ENCODE results near the gene MACROD2. TPM values are rescaled to one million over a fixed set of nuclear protein-coding genes. Genes with fewer than 3 reads are reported as not detected.

The MACROD2 gene
- total and polyA plus RNA-seq, 4 donors, result 0.66 to 10.5 (median 3.3) TPM

DNA sequence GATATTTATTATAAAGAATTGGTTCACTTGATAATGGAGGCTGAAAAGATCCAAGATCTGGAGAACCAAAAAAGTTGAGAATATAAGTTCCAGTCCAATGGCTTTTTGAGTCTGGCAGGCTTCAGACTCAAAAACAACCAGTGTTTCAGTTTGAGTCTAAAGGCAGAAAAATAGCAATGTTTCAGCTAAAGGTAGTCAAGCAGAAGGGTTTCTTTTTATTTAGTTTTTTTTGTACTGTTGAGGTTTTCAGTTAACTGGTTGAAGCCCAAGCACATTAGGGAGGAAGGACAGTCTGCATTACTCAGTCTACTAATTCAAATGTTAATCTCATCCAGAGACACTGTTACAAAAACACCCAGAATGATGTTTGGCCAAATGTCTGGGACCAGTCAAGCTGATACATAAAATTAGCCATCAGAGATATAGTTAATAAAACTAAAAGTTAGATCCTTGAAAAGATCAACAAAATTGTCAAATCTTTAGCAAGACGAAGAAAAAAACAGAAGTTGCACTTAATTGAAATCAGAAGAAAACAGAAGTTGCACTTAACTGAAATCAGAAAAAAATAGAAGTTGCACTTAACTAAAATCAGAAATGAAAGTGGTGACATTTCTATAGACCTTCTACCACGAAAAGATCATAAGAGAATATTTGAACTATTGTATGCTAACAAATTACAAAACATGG is 1322.4 kb downstream of the MACROD2 start:
- WGBS, result 76% methylated on average over 2 of the region's 2 CpGs
- Histone ChIP-seq H3K9me3 (ENCODE audit: control insufficient read depth in 4 of 4, low read length in 3 of 4) (no peaks in the 10 kb centered on the region), H3K27me3 (ENCODE audit: control insufficient read depth in 4 of 4, insufficient read depth in 4 of 4, low read length in 3 of 4) (no peaks in the 10 kb centered on the region), H3K4me1 (ENCODE audit: control insufficient read depth in 4 of 4, insufficient read depth in 4 of 4, low read length in 3 of 4) (no peaks in the 10 kb centered on the region), H3K4me3 (ENCODE audit: low read depth in 1 of 3, low read length in 3 of 3) (no peak overlapping the region), H3K27ac (ENCODE audit: low read depth in 1 of 2, low read length in 2 of 2) (no peak overlapping the region), H3K9ac (ENCODE audit: low read depth in 1 of 2, low read length in 2 of 2) (no peak overlapping the region), H3K36me3 (ENCODE audit: control insufficient read depth in 4 of 4, insufficient read depth in 3 of 4, low read depth in 1 of 4, low read length in 3 of 4) (no peaks in the 10 kb centered on the region)
- TF ChIP-seq FOXA2 (IDR thresholded peaks at IDR 0.05) (no peak), YY1 (IDR thresholded peaks at IDR 0.05) (no peak), TAF1 (conservative IDR thresholded peaks at IDR 0.05) (no peak), RAD21 (IDR thresholded peaks at IDR 0.05) (no peak), EGR1 (IDR thresholded peaks at IDR 0.05; ENCODE audit: low read depth in 2 of 2) (no peak), JUND (IDR thresholded peaks at IDR 0.05) (no peak), HNF4G (IDR thresholded peaks at IDR 0.05) (no peak), SP1 (IDR thresholded peaks at IDR 0.05) (no peak), HNF4A (conservative IDR thresholded peaks at IDR 0.05) (no peak)
- TF ChIP-seq, protein P1, sequence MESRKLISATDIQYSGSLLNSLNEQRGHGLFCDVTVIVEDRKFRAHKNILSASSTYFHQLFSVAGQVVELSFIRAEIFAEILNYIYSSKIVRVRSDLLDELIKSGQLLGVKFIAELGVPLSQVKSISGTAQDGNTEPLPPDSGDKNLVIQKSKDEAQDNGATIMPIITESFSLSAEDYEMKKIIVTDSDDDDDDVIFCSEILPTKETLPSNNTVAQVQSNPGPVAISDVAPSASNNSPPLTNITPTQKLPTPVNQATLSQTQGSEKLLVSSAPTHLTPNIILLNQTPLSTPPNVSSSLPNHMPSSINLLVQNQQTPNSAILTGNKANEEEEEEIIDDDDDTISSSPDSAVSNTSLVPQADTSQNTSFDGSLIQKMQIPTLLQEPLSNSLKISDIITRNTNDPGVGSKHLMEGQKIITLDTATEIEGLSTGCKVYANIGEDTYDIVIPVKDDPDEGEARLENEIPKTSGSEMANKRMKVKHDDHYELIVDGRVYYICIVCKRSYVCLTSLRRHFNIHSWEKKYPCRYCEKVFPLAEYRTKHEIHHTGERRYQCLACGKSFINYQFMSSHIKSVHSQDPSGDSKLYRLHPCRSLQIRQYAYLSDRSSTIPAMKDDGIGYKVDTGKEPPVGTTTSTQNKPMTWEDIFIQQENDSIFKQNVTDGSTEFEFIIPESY (IDR thresholded peaks at IDR 0.05), result no peak
- TF ChIP-seq, protein P2, sequence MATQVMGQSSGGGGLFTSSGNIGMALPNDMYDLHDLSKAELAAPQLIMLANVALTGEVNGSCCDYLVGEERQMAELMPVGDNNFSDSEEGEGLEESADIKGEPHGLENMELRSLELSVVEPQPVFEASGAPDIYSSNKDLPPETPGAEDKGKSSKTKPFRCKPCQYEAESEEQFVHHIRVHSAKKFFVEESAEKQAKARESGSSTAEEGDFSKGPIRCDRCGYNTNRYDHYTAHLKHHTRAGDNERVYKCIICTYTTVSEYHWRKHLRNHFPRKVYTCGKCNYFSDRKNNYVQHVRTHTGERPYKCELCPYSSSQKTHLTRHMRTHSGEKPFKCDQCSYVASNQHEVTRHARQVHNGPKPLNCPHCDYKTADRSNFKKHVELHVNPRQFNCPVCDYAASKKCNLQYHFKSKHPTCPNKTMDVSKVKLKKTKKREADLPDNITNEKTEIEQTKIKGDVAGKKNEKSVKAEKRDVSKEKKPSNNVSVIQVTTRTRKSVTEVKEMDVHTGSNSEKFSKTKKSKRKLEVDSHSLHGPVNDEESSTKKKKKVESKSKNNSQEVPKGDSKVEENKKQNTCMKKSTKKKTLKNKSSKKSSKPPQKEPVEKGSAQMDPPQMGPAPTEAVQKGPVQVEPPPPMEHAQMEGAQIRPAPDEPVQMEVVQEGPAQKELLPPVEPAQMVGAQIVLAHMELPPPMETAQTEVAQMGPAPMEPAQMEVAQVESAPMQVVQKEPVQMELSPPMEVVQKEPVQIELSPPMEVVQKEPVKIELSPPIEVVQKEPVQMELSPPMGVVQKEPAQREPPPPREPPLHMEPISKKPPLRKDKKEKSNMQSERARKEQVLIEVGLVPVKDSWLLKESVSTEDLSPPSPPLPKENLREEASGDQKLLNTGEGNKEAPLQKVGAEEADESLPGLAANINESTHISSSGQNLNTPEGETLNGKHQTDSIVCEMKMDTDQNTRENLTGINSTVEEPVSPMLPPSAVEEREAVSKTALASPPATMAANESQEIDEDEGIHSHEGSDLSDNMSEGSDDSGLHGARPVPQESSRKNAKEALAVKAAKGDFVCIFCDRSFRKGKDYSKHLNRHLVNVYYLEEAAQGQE (IDR thresholded peaks at IDR 0.05), result no peak
- TF ChIP-seq, protein P3, sequence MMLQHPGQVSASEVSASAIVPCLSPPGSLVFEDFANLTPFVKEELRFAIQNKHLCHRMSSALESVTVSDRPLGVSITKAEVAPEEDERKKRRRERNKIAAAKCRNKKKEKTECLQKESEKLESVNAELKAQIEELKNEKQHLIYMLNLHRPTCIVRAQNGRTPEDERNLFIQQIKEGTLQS (IDR thresholded peaks at IDR 0.05), result no peak
- TF ChIP-seq, protein P4, sequence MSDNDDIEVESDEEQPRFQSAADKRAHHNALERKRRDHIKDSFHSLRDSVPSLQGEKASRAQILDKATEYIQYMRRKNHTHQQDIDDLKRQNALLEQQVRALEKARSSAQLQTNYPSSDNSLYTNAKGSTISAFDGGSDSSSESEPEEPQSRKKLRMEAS (IDR thresholded peaks at IDR 0.05), result no peak
- TF ChIP-seq, protein P5, sequence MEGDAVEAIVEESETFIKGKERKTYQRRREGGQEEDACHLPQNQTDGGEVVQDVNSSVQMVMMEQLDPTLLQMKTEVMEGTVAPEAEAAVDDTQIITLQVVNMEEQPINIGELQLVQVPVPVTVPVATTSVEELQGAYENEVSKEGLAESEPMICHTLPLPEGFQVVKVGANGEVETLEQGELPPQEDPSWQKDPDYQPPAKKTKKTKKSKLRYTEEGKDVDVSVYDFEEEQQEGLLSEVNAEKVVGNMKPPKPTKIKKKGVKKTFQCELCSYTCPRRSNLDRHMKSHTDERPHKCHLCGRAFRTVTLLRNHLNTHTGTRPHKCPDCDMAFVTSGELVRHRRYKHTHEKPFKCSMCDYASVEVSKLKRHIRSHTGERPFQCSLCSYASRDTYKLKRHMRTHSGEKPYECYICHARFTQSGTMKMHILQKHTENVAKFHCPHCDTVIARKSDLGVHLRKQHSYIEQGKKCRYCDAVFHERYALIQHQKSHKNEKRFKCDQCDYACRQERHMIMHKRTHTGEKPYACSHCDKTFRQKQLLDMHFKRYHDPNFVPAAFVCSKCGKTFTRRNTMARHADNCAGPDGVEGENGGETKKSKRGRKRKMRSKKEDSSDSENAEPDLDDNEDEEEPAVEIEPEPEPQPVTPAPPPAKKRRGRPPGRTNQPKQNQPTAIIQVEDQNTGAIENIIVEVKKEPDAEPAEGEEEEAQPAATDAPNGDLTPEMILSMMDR (IDR thresholded peaks at IDR 0.05; ENCODE audit: low read depth, low read length, missing input control), result no peak
- DNase-seq (ENCODE audit: low spot score), result no peak

DNA sequence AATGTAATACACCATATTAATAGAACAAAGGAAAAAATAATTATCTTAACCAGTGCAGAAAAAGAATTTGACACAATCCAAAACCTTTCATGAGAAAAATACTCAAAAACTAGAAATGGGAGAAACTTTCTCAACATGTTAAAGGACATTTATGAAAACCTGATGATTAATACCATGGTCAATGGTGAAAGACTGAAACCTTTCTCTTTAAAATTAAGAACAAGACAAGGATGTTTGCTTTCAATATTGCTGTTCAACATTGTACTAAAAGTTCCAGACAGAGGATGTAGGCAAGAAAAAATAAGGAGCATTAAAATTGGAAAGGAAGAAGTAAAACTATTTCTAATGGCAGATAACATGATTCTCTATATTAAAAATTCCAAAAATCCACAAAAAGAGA is 1323.4 kb downstream of the MACROD2 start:
- Histone ChIP-seq H3K9ac (ENCODE audit: low read depth in 1 of 2, low read length in 2 of 2) (no peak overlapping the region), H3K9me3 (ENCODE audit: control insufficient read depth in 4 of 4, low read length in 3 of 4) (no peaks in the 10 kb centered on the region), H3K27me3 (ENCODE audit: control insufficient read depth in 4 of 4, insufficient read depth in 4 of 4, low read length in 3 of 4) (no peaks in the 10 kb centered on the region), H3K36me3 (ENCODE audit: control insufficient read depth in 4 of 4, insufficient read depth in 3 of 4, low read depth in 1 of 4, low read length in 3 of 4) (no peaks in the 10 kb centered on the region), H3K27ac (ENCODE audit: low read depth in 1 of 2, low read length in 2 of 2) (no peak overlapping the region), H3K4me3 (ENCODE audit: low read depth in 1 of 3, low read length in 3 of 3) (no peak overlapping the region), H3K4me1 (ENCODE audit: control insufficient read depth in 4 of 4, insufficient read depth in 4 of 4, low read length in 3 of 4) (no peaks in the 10 kb centered on the region)
- DNase-seq (ENCODE audit: low spot score), result no peak
- TF ChIP-seq FOXA2 (IDR thresholded peaks at IDR 0.05) (no peak), TAF1 (conservative IDR thresholded peaks at IDR 0.05) (no peak), RXRA (IDR thresholded peaks at IDR 0.05) (no peak), NR2F2 (IDR thresholded peaks at IDR 0.05) (no peak), GABPA (IDR thresholded peaks at IDR 0.05 in 1 of 2, conservative IDR thresholded peaks at IDR 0.05 in 1 of 2) (no peak), YY1 (IDR thresholded peaks at IDR 0.05) (no peak), HNF4G (IDR thresholded peaks at IDR 0.05) (no peak), RAD21 (IDR thresholded peaks at IDR 0.05) (no peak)
- TF ChIP-seq, protein P3 (IDR thresholded peaks at IDR 0.05), result no peak
- TF ChIP-seq, protein P5 (IDR thresholded peaks at IDR 0.05; ENCODE audit: low read depth, low read length, missing input control), result no peak
- TF ChIP-seq, protein P1 (IDR thresholded peaks at IDR 0.05), result no peak

All from liver (tissue), 9 donors.